OCI-LY7 (cell line): Measurements from ENCODE around the gene GNE.

Experiments
- CTCF ChIP-seq: fragments of 200-600 bp; sonication (generic); conservative IDR thresholded peaks from 2 replicates; pipeline ENCODE4 v1.5.1; 2014; ENCODE audit warnings: mild to moderate bottlenecking, antibody characterized with exemption, low read length, moderate library complexity, mixed read lengths
- EZH2phosphoT487 ChIP-seq: fragments of 200-600 bp; sonication (generic); IDR thresholded peaks from 2 replicates; pipeline ENCODE4 v1.6.1; 2018; ENCODE audit warnings: low read depth, borderline replicate concordance, mild to moderate bottlenecking, mixed run types, antibody characterized with exemption, low read length, moderate library complexity, mixed read lengths

DNA sequence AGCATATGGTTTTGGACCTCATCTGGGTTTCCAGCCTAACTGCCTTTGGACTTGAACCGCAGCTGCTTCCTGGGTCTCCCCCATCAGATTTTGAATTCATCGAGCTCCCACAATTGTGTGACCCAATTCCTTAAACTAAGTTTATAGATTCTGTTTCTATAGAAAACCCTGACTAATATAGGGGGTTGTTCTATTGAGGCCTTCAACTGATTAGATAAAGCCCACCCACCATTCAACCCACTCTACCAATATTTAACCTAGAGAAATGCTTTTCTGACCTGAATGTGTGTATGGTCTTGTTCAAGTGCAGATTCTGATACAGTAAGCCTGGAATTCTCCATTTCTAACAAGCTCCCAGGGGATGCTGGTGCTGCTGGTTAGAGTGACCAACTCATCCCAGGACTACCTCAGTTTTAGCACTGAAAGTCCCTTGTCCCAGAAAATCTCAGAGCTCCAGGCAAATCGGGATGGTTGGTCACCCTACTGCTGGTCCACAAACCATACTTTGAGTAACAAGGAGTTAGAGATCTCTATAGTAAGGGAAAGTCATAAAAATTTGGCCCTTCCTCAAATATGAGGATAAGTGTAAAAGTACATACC is 31.7 kb upstream of the GNE start:
- TF ChIP-seq CTCF (no peak), EZH2phosphoT487 (no peak)
